Measurements from ENCODE around the gene ZNF467.
A peak's percentile ranks its signal among the peaks of the same experiment; 100 is the strongest.

Gene ZNF467

GRCh38 chr7:149772956-149773434 lies 393 bp downstream of the ZNF467 start:
- H4K91ac ChIP-seq (ENCODE audit: low read length): peak overlapping the region; percentile 84
- H3K4me1 ChIP-seq (ENCODE audit: control insufficient read depth, insufficient read depth, low read depth, low read length): peaks cover 27% of the 10 kb centered on the region
- no peak overlapping the region for H2BK5ac ChIP-seq (ENCODE audit: low read depth, low read length, poor library complexity, severe bottlenecking)
- H3K14ac ChIP-seq (ENCODE audit: low read length in 2 of 2): peak overlapping the region in 1 of 2 experiments; percentile 6
- H3K79me1 ChIP-seq (replicated peaks; ENCODE audit: low read length, poor library complexity, severe bottlenecking): no peaks in the 10 kb centered on the region
- peak overlapping the region; percentile 99 for H2BK120ac ChIP-seq (ENCODE audit: low read depth, low read length)
- H3K27me3 ChIP-seq (ENCODE audit: control insufficient read depth in 1 of 2, insufficient read depth in 1 of 2, low read length in 2 of 2): peaks cover 65 to 72% of the 10 kb centered on the region in 2 experiments
- no peak overlapping the region for H2BK15ac ChIP-seq (ENCODE audit: low read depth, poor library complexity, severe bottlenecking)
- peak overlapping the region in 1 of 2 experiments; percentile 71 for H2BK12ac ChIP-seq (ENCODE audit: low read length in 2 of 2)
- WGBS: under 1% methylated on average over 52 of the region's 55 CpGs
- H3K9ac ChIP-seq (ENCODE audit: low read length): no peak overlapping the region
- no peak overlapping the region for H3K27ac ChIP-seq (ENCODE audit: low read length, poor library complexity, severe bottlenecking)
- H3K4ac ChIP-seq (ENCODE audit: low read depth in 1 of 2, low read length in 2 of 2): peak overlapping the region in 1 of 2 experiments; percentile 79
- peak overlapping the region; percentile 72 for H3K4me2 ChIP-seq (ENCODE audit: low read length, poor library complexity, severe bottlenecking)
- DNase-seq: no peak
- no peaks in the 10 kb centered on the region for H3K9me3 ChIP-seq (ENCODE audit: control insufficient read depth, low read length)
- peak overlapping the region in 1 of 2 experiments; percentile 61 for H3K23ac ChIP-seq (ENCODE audit: low read length in 2 of 2)
- H2AFZ ChIP-seq (ENCODE audit: low read depth, low read length): no peak overlapping the region
- H3K4me3 ChIP-seq (ENCODE audit: insufficient read depth in 1 of 2, low read depth in 1 of 2, low read length in 2 of 2): peak overlapping the region; percentile 41 to 77
- H3K36me3 ChIP-seq (ENCODE audit: control insufficient read depth in 1 of 2, insufficient read depth in 2 of 2, low read depth in 1 of 2, low read length in 2 of 2): no peaks in the 10 kb centered on the region
- H4K8ac ChIP-seq (ENCODE audit: low read length): peak overlapping the region; percentile 1
- H2AK5ac ChIP-seq (ENCODE audit: low read length, severe bottlenecking): no peak overlapping the region
- H3K18ac ChIP-seq (ENCODE audit: low read depth in 1 of 2, low read length in 2 of 2): peak overlapping the region; percentile 10 to 67

- Histone ChIP-seq H3K9me3 (ENCODE audit: control insufficient read depth, low read length) (no peaks in the 10 kb centered on the region), H3K4me3 (ENCODE audit: insufficient read depth in 1 of 2, low read depth in 1 of 2, low read length in 2 of 2) (peak overlapping the region in 1 of 2 experiments; percentile 77), H3K4me1 (ENCODE audit: control insufficient read depth, insufficient read depth, low read depth, low read length) (peaks cover 27% of the 10 kb centered on the region), H2BK12ac (ENCODE audit: low read length in 2 of 2) (peak overlapping the region in 1 of 2 experiments; percentile 75), H2BK120ac (ENCODE audit: low read depth, low read length) (peak overlapping the region; percentile 99), H3K14ac (ENCODE audit: low read length in 2 of 2) (peak overlapping the region in 1 of 2 experiments; percentile 93), H2AK5ac (ENCODE audit: low read length, severe bottlenecking) (no peak overlapping the region), H3K36me3 (ENCODE audit: control insufficient read depth in 1 of 2, insufficient read depth in 2 of 2, low read depth in 1 of 2, low read length in 2 of 2) (no peaks in the 10 kb centered on the region), H2AFZ (ENCODE audit: low read depth, low read length) (no peak overlapping the region), H2BK15ac (ENCODE audit: low read depth, poor library complexity, severe bottlenecking) (peak overlapping the region; percentile 93), H3K79me1 (replicated peaks; ENCODE audit: low read length, poor library complexity, severe bottlenecking) (no peaks in the 10 kb centered on the region), H3K23ac (ENCODE audit: low read length in 2 of 2) (no peak overlapping the region), H2BK5ac (ENCODE audit: low read depth, low read length, poor library complexity, severe bottlenecking) (no peak overlapping the region), H3K27ac (ENCODE audit: low read length, poor library complexity, severe bottlenecking) (no peak overlapping the region), H3K4ac (ENCODE audit: low read depth in 1 of 2, low read length in 2 of 2) (peak overlapping the region; percentile 95 to 96), H3K4me2 (ENCODE audit: low read length, poor library complexity, severe bottlenecking) (peak overlapping the region; percentile 99), H3K9ac (ENCODE audit: low read length) (no peak overlapping the region), H3K18ac (ENCODE audit: low read depth in 1 of 2, low read length in 2 of 2) (peak overlapping the region; percentile 95 to 96), H4K91ac (ENCODE audit: low read length) (peak overlapping the region; percentile 88), H4K8ac (ENCODE audit: low read length) (peak overlapping the region; percentile 88), H3K27me3 (ENCODE audit: control insufficient read depth in 1 of 2, insufficient read depth in 1 of 2, low read length in 2 of 2) (peaks cover 60 to 72% of the 10 kb centered on the region in 2 experiments)
- no peak for DNase-seq
- WGBS: 4% methylated on average over 30 of the region's 47 CpGs
Measured at GRCh38 chr7:149772241-149772955, 990 bp downstream of the ZNF467 start.

GRCh38 chr7:149771720-149772240 lies 1.6 kb downstream of the ZNF467 start:
- Histone ChIP-seq H2BK12ac (ENCODE audit: low read length in 2 of 2) (no peak overlapping the region), H3K27ac (ENCODE audit: low read length, poor library complexity, severe bottlenecking) (no peak overlapping the region), H3K27me3 (ENCODE audit: control insufficient read depth in 1 of 2, insufficient read depth in 1 of 2, low read length in 2 of 2) (peaks cover 59 to 72% of the 10 kb centered on the region in 2 experiments), H3K23ac (ENCODE audit: low read length in 2 of 2) (no peak overlapping the region), H3K79me1 (replicated peaks; ENCODE audit: low read length, poor library complexity, severe bottlenecking) (no peaks in the 10 kb centered on the region), H3K18ac (ENCODE audit: low read depth in 1 of 2, low read length in 2 of 2) (peak overlapping the region in 1 of 2 experiments; percentile 63), H4K91ac (ENCODE audit: low read length) (peak overlapping the region; percentile 94), H3K4me2 (ENCODE audit: low read length, poor library complexity, severe bottlenecking) (peak overlapping the region; percentile 88), H2AFZ (ENCODE audit: low read depth, low read length) (no peak overlapping the region), H2BK120ac (ENCODE audit: low read depth, low read length) (peak overlapping the region; percentile 99), H2BK5ac (ENCODE audit: low read depth, low read length, poor library complexity, severe bottlenecking) (peak overlapping the region; percentile 63), H2AK5ac (ENCODE audit: low read length, severe bottlenecking) (no peak overlapping the region), H3K4ac (ENCODE audit: low read depth in 1 of 2, low read length in 2 of 2) (no peak overlapping the region), H3K36me3 (ENCODE audit: control insufficient read depth in 1 of 2, insufficient read depth in 2 of 2, low read depth in 1 of 2, low read length in 2 of 2) (no peaks in the 10 kb centered on the region), H3K14ac (ENCODE audit: low read length in 2 of 2) (no peak overlapping the region), H3K4me3 (ENCODE audit: insufficient read depth in 1 of 2, low read depth in 1 of 2, low read length in 2 of 2) (peak overlapping the region; percentile 70 to 77), H4K8ac (ENCODE audit: low read length) (no peak overlapping the region), H3K4me1 (ENCODE audit: control insufficient read depth, insufficient read depth, low read depth, low read length) (peaks cover 27% of the 10 kb centered on the region), H3K9me3 (ENCODE audit: control insufficient read depth, low read length) (no peaks in the 10 kb centered on the region), H3K9ac (ENCODE audit: low read length) (peak overlapping the region; percentile 51), H2BK15ac (ENCODE audit: low read depth, poor library complexity, severe bottlenecking) (no peak overlapping the region)
- under 1% methylated on average over 32 of the region's 37 CpGs for WGBS
- peak; percentile 97 for DNase-seq
